Measurements from ENCODE around the gene TKFC. TPM values are rescaled to one million over a fixed set of nuclear protein-coding genes. Genes with fewer than 3 reads are reported as not detected.

Gene TKFC
- total and polyA plus RNA-seq, 2 experiments from 2014 or later, result 42.3 to 104 TPM

GRCh38 chr11:61305417-61305816 lies 27.6 kb upstream of the TKFC start:
- Histone ChIP-seq H3K4me2 (no peak overlapping the region), H3K27me3 (no peaks in the 10 kb centered on the region), H3K9me3 (ENCODE audit: low read depth) (no peaks in the 10 kb centered on the region), H4K20me1 (ENCODE audit: insufficient read depth, poor library complexity, severe bottlenecking) (peaks cover 11% of the 10 kb centered on the region), H3K4me3 (no peak overlapping the region), H3K79me2 (no peaks in the 10 kb centered on the region), H3K36me3 (replicated peaks; ENCODE audit: insufficient read depth, low read depth) (no peaks in the 10 kb centered on the region), H3K4me1 (ENCODE audit: insufficient read depth) (no peaks in the 10 kb centered on the region), H2AFZ (no peak overlapping the region), H3K27ac (no peak overlapping the region), H3K9me2 (replicated peaks; ENCODE audit: insufficient read depth) (no peaks in the 10 kb centered on the region)
- no peak for DNase-seq (ENCODE audit: low spot score)
- no peak for TF ChIP-seq EZH2 (IDR thresholded peaks at IDR 0.05; ENCODE audit: borderline replicate concordance)
- TF ChIP-seq CTCF (IDR thresholded peaks at IDR 0.05; ENCODE audit: poor library complexity), result no peak
- TF ChIP-seq EZH2phosphoT487 (IDR thresholded peaks at IDR 0.05; ENCODE audit: low read depth, severe bottlenecking, unreplicated experiment), result no peak
- WGBS (ENCODE audit: low lambda C conversion rate, missing lambda C conversion rate), result 99% methylated on average over 7 of the region's 7 CpGs

GRCh38 chr11:61306221-61306620 lies 26.8 kb upstream of the TKFC start:
- Histone ChIP-seq H3K9me2 (replicated peaks; ENCODE audit: insufficient read depth) (no peaks in the 10 kb centered on the region), H3K79me2 (no peaks in the 10 kb centered on the region), H3K27ac (no peak overlapping the region), H3K36me3 (replicated peaks; ENCODE audit: insufficient read depth, low read depth) (no peaks in the 10 kb centered on the region), H3K9me3 (ENCODE audit: low read depth) (no peaks in the 10 kb centered on the region), H3K4me1 (ENCODE audit: insufficient read depth) (no peaks in the 10 kb centered on the region), H3K4me2 (no peak overlapping the region), H3K27me3 (no peaks in the 10 kb centered on the region), H2AFZ (no peak overlapping the region), H4K20me1 (ENCODE audit: insufficient read depth, poor library complexity, severe bottlenecking) (peaks cover 11% of the 10 kb centered on the region), H3K4me3 (no peak overlapping the region)
- no peak for TF ChIP-seq CTCF (IDR thresholded peaks at IDR 0.05; ENCODE audit: poor library complexity)
- no peak for TF ChIP-seq EZH2 (IDR thresholded peaks at IDR 0.05; ENCODE audit: borderline replicate concordance)
- TF ChIP-seq EZH2phosphoT487 (IDR thresholded peaks at IDR 0.05; ENCODE audit: low read depth, severe bottlenecking, unreplicated experiment), result no peak
- WGBS (ENCODE audit: low lambda C conversion rate, missing lambda C conversion rate), result 100% methylated on average over 1 of the region's 1 CpG
- DNase-seq (ENCODE audit: low spot score), result no peak

GRCh38 chr11:61307354-61307753 lies 25.7 kb upstream of the TKFC start:
- Histone ChIP-seq H4K20me1 (ENCODE audit: insufficient read depth, poor library complexity, severe bottlenecking) (peaks cover 11% of the 10 kb centered on the region), H3K79me2 (no peaks in the 10 kb centered on the region), H3K4me1 (ENCODE audit: insufficient read depth) (no peaks in the 10 kb centered on the region), H3K9me2 (replicated peaks; ENCODE audit: insufficient read depth) (no peaks in the 10 kb centered on the region), H3K9me3 (ENCODE audit: low read depth) (no peaks in the 10 kb centered on the region), H3K4me2 (no peak overlapping the region), H3K4me3 (no peak overlapping the region), H3K27me3 (no peaks in the 10 kb centered on the region), H3K36me3 (replicated peaks; ENCODE audit: insufficient read depth, low read depth) (no peaks in the 10 kb centered on the region), H3K27ac (no peak overlapping the region), H2AFZ (no peak overlapping the region)
- no peak for DNase-seq (ENCODE audit: low spot score)
- WGBS (ENCODE audit: low lambda C conversion rate, missing lambda C conversion rate), result 82% methylated on average over 1 of the region's 1 CpG
- no peak for TF ChIP-seq EZH2 (IDR thresholded peaks at IDR 0.05; ENCODE audit: borderline replicate concordance)
- TF ChIP-seq EZH2phosphoT487 (IDR thresholded peaks at IDR 0.05; ENCODE audit: low read depth, severe bottlenecking, unreplicated experiment), result no peak
- no peak for TF ChIP-seq CTCF (IDR thresholded peaks at IDR 0.05; ENCODE audit: poor library complexity)

GRCh38 chr11:61309141-61309540 lies 23.9 kb upstream of the TKFC start:
- Histone ChIP-seq H3K4me3 (no peak overlapping the region), H3K27ac (no peak overlapping the region), H3K36me3 (replicated peaks; ENCODE audit: insufficient read depth, low read depth) (no peaks in the 10 kb centered on the region), H3K9me3 (ENCODE audit: low read depth) (no peaks in the 10 kb centered on the region), H3K9me2 (replicated peaks; ENCODE audit: insufficient read depth) (no peaks in the 10 kb centered on the region), H2AFZ (no peak overlapping the region), H3K4me1 (ENCODE audit: insufficient read depth) (no peaks in the 10 kb centered on the region), H3K27me3 (no peaks in the 10 kb centered on the region), H3K4me2 (no peak overlapping the region), H3K79me2 (no peaks in the 10 kb centered on the region), H4K20me1 (ENCODE audit: insufficient read depth, poor library complexity, severe bottlenecking) (peaks cover 7% of the 10 kb centered on the region)
- DNase-seq (ENCODE audit: low spot score), result no peak
- 73% methylated on average over 4 of the region's 4 CpGs for WGBS (ENCODE audit: low lambda C conversion rate, missing lambda C conversion rate)
- TF ChIP-seq EZH2 (IDR thresholded peaks at IDR 0.05; ENCODE audit: borderline replicate concordance) (no peak), CTCF (IDR thresholded peaks at IDR 0.05; ENCODE audit: poor library complexity) (no peak), EZH2phosphoT487 (IDR thresholded peaks at IDR 0.05; ENCODE audit: low read depth, severe bottlenecking, unreplicated experiment) (no peak)

Measured in hepatocyte (in vitro differentiated cells).